Measurements from ENCODE around the gene UBE2V1.
"Not testable (repeated sequence)": the region's sequence is repeated elsewhere in the genome, so short reads cannot be mapped to it uniquely, and the experiment has no call there.

Gene UBE2V1

DNA sequence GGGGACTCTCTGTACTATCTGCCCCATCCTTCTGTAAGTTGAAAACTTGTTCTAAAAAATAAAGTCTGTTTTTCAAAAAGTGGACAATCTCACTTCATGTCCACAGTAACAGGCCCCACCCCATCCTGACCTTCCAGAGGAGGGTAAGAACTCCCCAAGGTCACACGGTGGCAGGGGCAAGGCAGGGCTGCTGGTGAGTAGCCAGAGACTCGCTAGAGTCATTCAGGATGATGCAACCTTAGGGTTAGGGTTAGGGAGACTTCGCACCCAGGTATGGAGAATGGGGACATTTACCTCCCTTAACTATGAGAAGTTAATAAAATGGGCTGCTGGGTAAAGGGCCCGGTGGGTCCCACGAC lies 25.1 kb upstream of the UBE2V1 start:
- no peak for DNase-seq (ENCODE audit: low read depth in 1 of 2, low spot score in 1 of 2)

GRCh38 chr20:50137702-50138101 lies 24.8 kb upstream of the UBE2V1 start:
- DNase-seq (ENCODE audit: low read depth in 1 of 2, low spot score in 1 of 2) = not testable (repeated sequence)

- DNase-seq (ENCODE audit: low read depth in 1 of 2, low spot score in 1 of 2) = no peak
Observed at GRCh38 chr20:50136822-50137599, 24.1 kb upstream of the UBE2V1 start.

GRCh38 chr20:50135157-50135556 lies 22.2 kb upstream of the UBE2V1 start:
- not testable (repeated sequence) for DNase-seq (ENCODE audit: low read depth in 1 of 2, low spot score in 1 of 2)

- DNase-seq (ENCODE audit: low read depth in 1 of 2, low spot score in 1 of 2) = no peak
Observed at GRCh38 chr20:50133474-50134217, 20.7 kb upstream of the UBE2V1 start.

DNA sequence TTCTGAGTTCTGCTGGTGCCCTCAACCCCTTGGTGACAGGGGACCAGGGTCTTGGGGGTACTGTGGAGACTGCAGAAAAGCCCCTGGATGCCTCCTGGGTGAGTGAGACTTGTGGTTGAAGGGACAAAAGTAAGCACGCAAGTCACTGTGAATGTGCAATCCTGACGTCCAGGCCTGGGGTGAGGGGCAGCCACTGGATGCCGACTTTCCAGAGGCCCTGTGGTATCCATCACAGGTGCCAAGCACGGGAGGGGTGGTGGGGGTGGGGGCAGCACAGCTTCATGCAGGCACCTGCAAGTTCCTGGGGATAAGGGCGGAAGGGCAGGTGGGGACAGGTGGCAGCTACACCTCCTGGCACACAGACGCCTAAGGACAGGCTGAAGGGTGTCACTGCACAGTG lies 20.1 kb upstream of the UBE2V1 start:
- DNase-seq (ENCODE audit: low read depth in 1 of 2, low spot score in 1 of 2) = no peak

- DNase-seq (ENCODE audit: low read depth in 1 of 2, low spot score in 1 of 2) = no peak
Observed at GRCh38 chr20:50130995-50131394, 18.0 kb upstream of the UBE2V1 start.

DNA sequence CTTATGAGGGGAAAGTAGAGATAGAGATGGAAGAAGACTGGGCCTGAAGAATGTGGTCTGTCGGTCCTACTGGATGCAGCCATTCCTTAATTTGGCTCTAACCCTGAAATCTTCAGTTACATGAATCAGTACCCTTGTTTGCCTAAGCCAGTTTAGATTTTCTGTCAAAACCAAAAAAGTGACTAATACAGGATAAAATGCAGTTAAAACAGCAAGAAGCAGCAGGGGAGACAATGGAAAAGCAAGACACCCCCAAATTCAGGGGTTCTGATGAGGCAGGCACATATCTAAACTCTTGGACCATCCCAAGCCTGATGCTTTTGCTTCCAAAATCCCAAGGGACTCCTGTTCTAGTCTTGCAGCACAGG lies 17.4 kb upstream of the UBE2V1 start:
- DNase-seq (ENCODE audit: low read depth in 1 of 2, low spot score in 1 of 2) = no peak

DNA sequence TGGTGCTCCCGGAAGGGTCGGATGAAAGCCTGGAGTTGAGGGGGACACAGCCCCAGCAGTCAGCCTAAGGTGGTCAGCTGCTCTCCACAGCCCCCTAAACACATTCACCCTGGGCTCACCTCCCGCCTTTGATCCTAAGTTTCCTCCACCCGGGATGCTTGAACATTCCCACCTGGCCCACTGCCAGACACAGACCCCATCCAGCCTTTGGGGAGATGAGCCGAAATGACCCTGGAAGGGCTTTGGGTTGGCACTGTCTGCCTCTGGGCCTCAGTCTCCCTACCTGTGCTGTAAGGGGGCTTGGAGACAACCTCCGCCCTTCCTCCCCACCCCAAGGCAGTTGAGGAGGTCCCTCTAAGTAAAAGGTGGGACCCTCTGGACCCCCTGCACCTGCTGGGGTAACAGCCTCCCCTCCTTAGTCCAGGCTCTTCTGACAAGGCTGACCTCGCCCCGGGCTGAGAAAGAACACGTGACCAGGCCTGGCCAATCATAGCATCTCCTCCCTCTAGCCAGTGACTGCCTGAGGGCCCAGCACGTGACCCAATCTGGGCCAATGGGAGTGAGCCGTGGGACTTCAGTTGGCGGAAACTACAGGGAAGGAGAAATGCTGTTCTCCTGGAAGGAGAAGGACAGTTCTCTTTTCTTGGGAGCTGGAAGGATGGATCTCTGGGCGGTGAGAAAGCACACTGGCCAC lies 16.9 kb upstream of the UBE2V1 start:
- DNase-seq (ENCODE audit: low read depth in 1 of 2, low spot score in 1 of 2) = no peak

GRCh38 chr20:50128520-50128905 lies 15.6 kb upstream of the UBE2V1 start:
- DNase-seq (ENCODE audit: low read depth in 1 of 2, low spot score in 1 of 2) = no peak

- DNase-seq (ENCODE audit: low read depth in 1 of 2, low spot score in 1 of 2) = no peak
Observed at GRCh38 chr20:50127587-50128519, 14.9 kb upstream of the UBE2V1 start.

DNA sequence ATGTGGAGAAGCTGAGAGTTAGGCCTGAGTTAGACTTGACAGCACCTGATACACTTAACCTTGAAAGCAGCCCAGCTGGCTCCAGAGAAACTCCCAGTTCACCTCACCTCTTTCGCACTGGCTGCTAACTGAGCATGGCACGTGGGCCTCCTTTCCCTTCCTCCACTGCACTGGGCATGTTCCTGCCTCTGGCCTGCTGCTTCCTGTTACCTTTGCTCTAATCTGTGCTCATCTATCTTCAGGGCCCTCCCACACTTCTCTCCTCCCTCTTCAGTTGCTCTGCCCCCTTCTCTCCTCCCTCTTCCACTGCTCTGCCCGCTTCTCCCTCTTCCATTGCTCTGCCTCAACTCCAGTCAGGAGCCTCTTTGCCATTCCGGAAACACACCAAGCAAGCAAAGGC lies 13.7 kb upstream of the UBE2V1 start:
- DNase-seq (ENCODE audit: low read depth in 1 of 2, low spot score in 1 of 2) = no peak

- no peak for DNase-seq (ENCODE audit: low read depth in 1 of 2, low spot score in 1 of 2)
Observed at GRCh38 chr20:50125279-50125678, 12.3 kb upstream of the UBE2V1 start.

DNA sequence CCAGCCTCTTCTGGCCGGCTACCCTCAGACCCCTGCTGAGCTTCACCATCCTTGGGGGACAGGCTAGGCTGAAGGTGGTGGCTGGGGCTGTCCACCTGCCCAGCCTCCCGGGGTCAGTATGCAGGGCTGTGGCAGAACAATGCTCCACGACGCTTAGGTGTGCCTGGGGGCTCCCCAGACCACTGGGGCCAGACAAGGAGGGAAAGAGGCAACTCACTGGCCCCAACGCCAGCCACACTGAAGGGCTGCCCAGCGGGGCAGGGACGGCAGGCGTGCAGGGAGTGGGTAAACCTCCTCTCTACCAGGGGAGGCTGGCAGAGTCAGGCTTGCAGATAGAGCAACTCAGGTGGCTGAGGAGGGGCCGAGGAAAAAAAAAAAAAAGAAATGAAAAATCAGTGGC lies 11.5 kb upstream of the UBE2V1 start:
- no peak for DNase-seq (ENCODE audit: low read depth in 1 of 2, low spot score in 1 of 2)

DNA sequence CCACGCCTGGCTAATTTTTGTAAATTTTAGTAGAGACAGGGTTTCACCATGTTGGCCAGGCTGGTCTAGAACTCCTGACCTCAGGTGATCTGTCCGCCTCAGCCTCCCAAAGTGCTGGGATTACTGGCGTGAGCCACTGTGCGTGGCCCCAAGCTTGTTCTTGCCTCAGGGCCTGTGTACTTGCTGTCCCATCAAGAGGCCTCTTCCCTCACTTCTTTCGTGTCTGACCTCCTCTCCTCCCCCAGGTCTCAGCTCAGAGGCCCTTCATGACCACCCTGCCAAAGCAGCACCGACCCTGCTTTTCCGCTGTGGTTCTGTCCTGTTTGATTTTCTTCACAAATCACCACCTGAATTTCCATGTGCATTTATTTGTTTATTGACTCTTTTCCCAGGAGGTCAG lies 10.5 kb upstream of the UBE2V1 start:
- no peak for DNase-seq (ENCODE audit: low read depth in 1 of 2, low spot score in 1 of 2)

DNA sequence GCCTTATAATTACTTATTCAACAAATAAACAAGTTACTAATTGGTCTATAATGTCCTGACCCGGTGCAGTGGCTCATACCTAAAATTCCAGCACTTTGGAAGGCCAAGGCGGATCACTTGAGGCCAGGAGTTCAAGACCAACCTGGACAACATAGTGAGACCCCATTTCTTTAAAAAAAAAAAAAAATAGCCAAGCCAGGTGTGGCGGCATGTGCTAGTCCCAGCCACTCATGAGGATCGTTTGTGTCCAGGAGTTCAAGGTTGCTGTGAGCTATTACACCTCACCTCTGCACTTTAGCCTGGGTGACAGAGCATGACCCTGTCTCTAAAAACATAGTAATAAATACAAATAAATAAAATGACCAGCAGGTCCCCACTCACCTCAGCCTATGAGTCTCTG lies 9.8 kb upstream of the UBE2V1 start:
- no peak for DNase-seq (ENCODE audit: low read depth in 1 of 2, low spot score in 1 of 2)

DNA sequence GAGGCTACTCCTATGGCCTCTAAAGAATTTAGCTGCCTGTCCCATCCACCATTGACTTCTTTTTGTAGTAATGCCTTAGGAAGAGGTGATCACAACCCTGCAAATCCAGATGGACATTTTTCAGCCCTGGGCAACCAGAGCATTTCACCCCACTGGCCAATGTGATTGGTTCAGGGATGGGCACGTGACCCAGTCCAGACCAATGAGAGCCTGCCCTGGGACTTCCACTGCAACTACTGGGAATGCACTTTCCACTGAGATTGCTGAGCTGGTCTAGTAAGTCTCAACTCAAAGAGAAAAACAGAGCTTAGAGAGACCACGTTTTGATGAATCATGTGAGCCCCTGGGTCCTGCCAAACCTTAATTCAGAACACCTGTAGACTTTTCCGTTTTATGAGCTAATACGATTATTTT lies 8.9 kb upstream of the UBE2V1 start:
- no peak for DNase-seq (ENCODE audit: low read depth in 1 of 2, low spot score in 1 of 2)

GRCh38 chr20:50120935-50121693 lies 8.2 kb upstream of the UBE2V1 start:
- DNase-seq (ENCODE audit: low read depth in 1 of 2, low spot score in 1 of 2) = peak; percentile 17 to 30

- no peak for DNase-seq (ENCODE audit: low read depth in 1 of 2, low spot score in 1 of 2)
Observed at GRCh38 chr20:50118203-50118602, 5.3 kb upstream of the UBE2V1 start.

DNA sequence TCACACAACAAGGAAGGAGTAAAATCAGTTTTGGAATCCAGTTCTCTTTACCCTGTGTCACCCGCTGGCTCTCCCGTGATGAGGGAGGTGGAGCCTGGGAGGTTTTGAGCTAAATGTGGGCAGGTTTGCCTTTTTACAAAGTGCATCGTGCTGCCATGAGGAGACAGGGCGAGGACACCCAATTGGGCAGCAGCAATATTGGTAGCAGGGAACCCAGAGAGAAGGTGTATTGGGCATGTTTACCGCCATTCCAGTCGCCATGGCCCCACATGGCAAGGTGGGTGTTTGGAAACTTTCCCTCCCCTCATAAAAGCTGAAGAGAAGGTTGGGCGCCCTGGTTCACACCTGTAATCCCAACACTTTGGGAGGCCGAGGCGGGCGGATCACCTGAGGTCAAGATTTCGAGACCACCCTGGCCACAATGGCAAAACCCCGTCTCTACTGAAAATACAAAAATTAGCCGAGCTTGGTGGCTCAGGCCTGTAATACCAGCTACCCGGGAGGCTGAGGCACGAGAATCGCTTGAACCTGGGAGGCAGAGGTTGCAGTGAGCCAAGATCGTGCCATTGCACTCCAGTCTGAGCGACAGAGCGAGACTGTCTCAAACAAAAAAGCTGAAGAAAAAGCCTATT lies 3.5 kb upstream of the UBE2V1 start:
- DNase-seq (ENCODE audit: low read depth in 1 of 2, low spot score in 1 of 2) = no peak
